ENCODE results near the gene SMURF1.
A peak's percentile ranks its signal among the peaks of the same experiment; 100 is the strongest.
"Not testable (repeated sequence)": the region's sequence is repeated elsewhere in the genome, so short reads cannot be mapped to it uniquely, and the experiment has no call there.

DNA sequence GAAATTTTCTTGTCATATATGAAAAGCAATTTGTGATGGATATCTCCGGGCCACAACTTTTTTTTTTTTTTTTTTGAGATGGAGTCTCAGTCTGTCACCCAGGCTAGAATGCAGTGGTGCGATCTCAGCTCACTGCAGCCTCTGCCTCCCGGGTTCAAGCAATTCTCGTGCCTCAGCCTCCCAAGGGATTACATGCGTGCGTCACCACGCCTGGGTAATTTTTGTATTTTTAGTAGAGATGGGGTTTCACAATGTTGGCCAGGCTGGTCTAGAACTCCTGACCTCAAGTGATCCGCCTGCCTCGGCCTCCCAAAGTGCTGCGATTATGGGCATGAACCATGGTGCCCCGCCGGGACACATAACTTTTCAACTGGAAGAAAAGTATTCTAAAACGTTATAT lies 40.1 kb downstream of the SMURF1 start:
- TF ChIP-seq, protein P1, sequence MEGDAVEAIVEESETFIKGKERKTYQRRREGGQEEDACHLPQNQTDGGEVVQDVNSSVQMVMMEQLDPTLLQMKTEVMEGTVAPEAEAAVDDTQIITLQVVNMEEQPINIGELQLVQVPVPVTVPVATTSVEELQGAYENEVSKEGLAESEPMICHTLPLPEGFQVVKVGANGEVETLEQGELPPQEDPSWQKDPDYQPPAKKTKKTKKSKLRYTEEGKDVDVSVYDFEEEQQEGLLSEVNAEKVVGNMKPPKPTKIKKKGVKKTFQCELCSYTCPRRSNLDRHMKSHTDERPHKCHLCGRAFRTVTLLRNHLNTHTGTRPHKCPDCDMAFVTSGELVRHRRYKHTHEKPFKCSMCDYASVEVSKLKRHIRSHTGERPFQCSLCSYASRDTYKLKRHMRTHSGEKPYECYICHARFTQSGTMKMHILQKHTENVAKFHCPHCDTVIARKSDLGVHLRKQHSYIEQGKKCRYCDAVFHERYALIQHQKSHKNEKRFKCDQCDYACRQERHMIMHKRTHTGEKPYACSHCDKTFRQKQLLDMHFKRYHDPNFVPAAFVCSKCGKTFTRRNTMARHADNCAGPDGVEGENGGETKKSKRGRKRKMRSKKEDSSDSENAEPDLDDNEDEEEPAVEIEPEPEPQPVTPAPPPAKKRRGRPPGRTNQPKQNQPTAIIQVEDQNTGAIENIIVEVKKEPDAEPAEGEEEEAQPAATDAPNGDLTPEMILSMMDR (IDR thresholded peaks at IDR 0.05) = not testable (repeated sequence)
- TF ChIP-seq POLR2A (IDR thresholded peaks at IDR 0.05) = not testable (repeated sequence)
- peak in 1 of 2 donors; percentile 37 for TF ChIP-seq EP300 (IDR thresholded peaks at IDR 0.05)
